DMS53 treated with DMSO at 0.1 percent for 48 hours (cell line): ENCODE results near the gene CHST9.

Experiments used
- DNase-seq: peaks from one replicate; lab custom pipeline; 2025; ENCODE audit not compliant: unreplicated experiment; lab: John Stamatoyannopoulos, UW

The CHST9 gene

GRCh38 chr18:26869640-26870039, 315.5 kb downstream of the CHST9 start:
- no peak for DNase-seq

DNA sequence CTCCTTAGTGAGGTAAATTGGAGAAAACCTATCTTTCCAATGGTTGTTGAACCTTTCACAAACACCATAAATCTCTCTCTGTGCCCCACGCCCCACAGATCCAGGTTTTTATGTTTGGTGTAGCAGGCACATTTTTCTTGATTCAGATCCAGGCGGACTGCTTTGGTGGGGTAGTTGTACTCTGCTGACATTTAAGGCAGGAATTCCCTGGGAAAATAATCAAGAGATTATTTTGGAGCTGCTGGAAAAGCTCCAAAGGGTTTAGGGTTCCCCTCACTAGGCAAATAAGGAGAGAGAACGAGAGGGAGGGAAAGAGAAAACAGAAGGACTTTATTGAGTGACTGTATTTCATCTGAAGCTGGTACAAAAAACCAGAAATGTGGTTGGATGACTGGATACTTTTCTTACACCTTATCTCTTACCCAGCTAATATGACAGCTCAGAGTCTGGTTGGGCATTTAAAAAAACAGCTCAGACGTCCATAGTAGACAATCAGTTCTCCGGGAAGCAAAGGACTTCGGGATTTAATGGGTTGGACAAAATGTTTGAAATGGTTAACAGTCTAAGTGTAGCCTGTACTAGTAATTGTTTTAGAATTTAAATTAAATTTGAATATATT, 316.0 kb downstream of the CHST9 start:
- DNase-seq, result no peak

- DNase-seq, result no peak
These were observed 317.6 kb downstream of the CHST9 start for GRCh38 chr18:26867471-26867870.

DNA sequence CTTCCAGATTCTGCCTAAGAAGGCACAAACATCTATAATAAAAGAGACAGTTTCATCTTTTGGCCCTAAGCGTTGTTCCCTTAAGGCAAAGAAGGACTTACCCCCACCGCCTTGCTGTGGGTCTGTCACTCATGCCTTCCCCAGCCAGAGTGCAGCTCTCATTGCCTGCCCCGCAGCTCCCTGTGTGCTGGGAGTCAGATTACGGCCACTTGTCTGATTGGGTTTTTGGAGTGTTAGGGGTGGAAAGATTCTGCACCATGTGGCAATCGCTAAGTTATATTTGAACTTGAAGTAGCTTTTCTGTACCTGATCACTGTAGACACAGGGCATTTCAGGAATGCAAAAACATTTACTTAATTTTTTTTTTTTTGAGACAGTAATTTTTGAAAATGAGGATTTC, 319.6 kb downstream of the CHST9 start, which contains the start of gene AQP4:
TSS of gene AQP4 (minus strand) at position 151 of the 400 bp plus-strand sequence. CDS start at position 133, 18 bp downstream.
- no peak for DNase-seq

DNA sequence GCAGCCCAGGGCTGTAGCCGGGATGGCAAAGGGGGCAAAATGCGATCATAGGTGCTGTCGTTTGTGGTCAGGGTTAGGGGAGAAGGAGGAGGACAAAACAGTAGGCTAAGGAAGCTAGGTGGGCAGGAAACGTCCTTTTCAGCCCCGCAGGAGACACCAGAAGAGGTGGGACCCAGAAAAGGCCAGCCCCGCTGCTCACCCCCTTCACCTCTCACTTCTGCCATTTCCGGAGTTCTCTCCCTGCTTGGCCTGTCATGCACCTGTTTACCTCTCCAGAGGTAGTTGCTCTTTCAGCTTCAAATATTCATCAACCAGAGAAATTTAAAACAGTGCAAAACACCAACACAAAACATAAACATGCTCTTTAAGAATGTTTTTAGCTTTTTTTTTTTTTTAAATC, 320.4 kb downstream of the CHST9 start:
- no peak for DNase-seq

- DNase-seq, result no peak
These were observed 321.1 kb downstream of the CHST9 start for GRCh38 chr18:26863921-26864497.

- peak; percentile 59 for DNase-seq
These were observed 321.8 kb downstream of the CHST9 start for GRCh38 chr18:26863122-26863879.

GRCh38 chr18:26862084-26862483, 323.0 kb downstream of the CHST9 start:
- no peak for DNase-seq
